Gastroesophageal sphincter (tissue), 4 donors: ENCODE data around the gene GADD45A. TPM values are rescaled to one million over a fixed set of nuclear protein-coding genes. Genes with fewer than 3 reads are reported as not detected.

Source experiments
- ATAC-seq: fragments of 150-250 bp; one replicate; pipeline ENCODE4 v1.9.1; 2016; ENCODE audit warnings: mild to moderate bottlenecking, moderate library complexity
- H3K27ac ChIP-seq, 4 donors: fragments of 200-600 bp; sonication (generic) in 3 of 4; 1 replicate in 3 of 4; 2 replicates in 1 of 4; pipeline ENCODE4 v1.5.1; 2016 to 2019
- H3K27me3 ChIP-seq: fragments of 200-600 bp; sonication (generic); one replicate; pipeline ENCODE4 v1.5.1; 2019
- H3K36me3 ChIP-seq, 2 donors: fragments of 200-600 bp; sonication (generic); one replicate each; pipeline ENCODE4 v1.5.1; 2019; ENCODE audit warnings: control low read depth in 1 of 2
- H3K4me1 ChIP-seq, 3 donors: fragments of 200-600 bp; sonication (generic); 1 replicate in 2 of 3; 2 replicates in 1 of 3; pipeline ENCODE4 v1.5.1; 2016 to 2019; ENCODE audit warnings: control low read depth in 2 of 3
- H3K4me3 ChIP-seq, 2 donors: fragments of 200-600 bp; sonication (generic); one replicate each; pipeline ENCODE4 v1.5.1; 2019; ENCODE audit warnings: mild to moderate bottlenecking in 1 of 2, moderate library complexity in 1 of 2
- H3K9me3 ChIP-seq, 3 donors: fragments of 200-600 bp; sonication (generic); one replicate each; pipeline ENCODE4 v1.5.1; 2017 to 2019; ENCODE audit warnings: control low read depth in 2 of 3
- EP300 ChIP-seq: sonication (generic); formaldehyde crosslinking; IDR thresholded peaks from one replicate; pipeline ENCODE4 v1.6.1; 2017; ENCODE audit warnings: antibody characterized with exemption, mild to moderate bottlenecking
- POLR2A ChIP-seq, 2 donors: fragments of 450-650 bp; IDR thresholded peaks; one replicate each; pipeline ENCODE4 v1.6.1; 2017; ENCODE audit warnings: antibody characterized with exemption in 2 of 2, mild to moderate bottlenecking in 2 of 2, moderate library complexity in 1 of 2
- POLR2AphosphoS5 ChIP-seq: sonication (generic); formaldehyde crosslinking; IDR thresholded peaks from one replicate; pipeline ENCODE4 v1.6.1; 2017; ENCODE audit warnings: antibody characterized with exemption
- WGBS, 2 donors: methylation state at CpG; one replicate each; pipeline ENCODE4 v1.1.5; 2018; ENCODE audit warnings: low coverage in 1 of 2; 5-methylcytosine and 5-hydroxymethylcytosine counted together
- small RNA-seq, 4 donors: library from RNA; depleted of rRNA; stranded (forward); fragments of <200 nt; gene quantifications; one replicate each; pipeline ENCODE3, GENCODE V24; 2016
- total RNA-seq, 4 donors: library from RNA; depleted of rRNA; stranded (reverse); fragments of >200 nt; gene quantifications; one replicate each; pipeline ENCODE4 v1.1.0, GENCODE V29; 2016
- TF ChIP-seq, protein P1 (sequence below), 4 experiments: fragments of 200-600 bp in 2 of 4; fragments of 450-650 bp in 2 of 4; sonication (generic) in 1 of 4; IDR thresholded peaks; one replicate each; pipeline ENCODE4 v1.5.1; 2017 to 2019; ENCODE audit warnings: antibody characterized with exemption in 4 of 4, mild to moderate bottlenecking in 2 of 4, moderate library complexity in 2 of 4

The GADD45A gene
- total RNA-seq, 4 donors from 2014 or later, result 58.7 to 69.9 (median 65.6) TPM

DNA sequence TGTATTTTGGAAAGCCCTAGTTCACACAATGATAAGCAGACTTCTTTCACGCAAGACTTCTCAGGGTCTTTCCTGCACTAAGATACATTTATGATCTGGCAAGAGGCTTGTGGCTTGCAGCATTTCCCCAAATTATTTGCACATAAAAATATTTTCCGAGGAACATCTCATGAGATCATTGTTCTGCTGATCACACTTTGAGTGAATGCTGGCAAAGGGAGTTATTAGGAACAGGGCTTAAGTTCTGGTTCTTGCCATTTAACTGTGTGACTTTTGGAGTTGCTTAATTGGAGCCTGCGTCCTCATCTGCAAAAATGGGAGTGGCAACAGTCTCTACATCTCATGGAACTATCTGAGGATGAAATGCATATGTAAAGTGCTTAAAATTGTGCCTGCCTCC, 50.2 kb downstream of the GADD45A start:
- peaks cover 11 to 57% (median 14%) of the 10 kb centered on the region in 3 donors for H3K4me1 ChIP-seq
- H3K4me3 ChIP-seq, result no peak overlapping the region
- 49 to 67% methylated on average over 2 to 3 of the region's 3 CpGs for WGBS, 2 donors
- H3K36me3 ChIP-seq, result no peaks in the 10 kb centered on the region
- H3K27ac ChIP-seq, result peak overlapping the region in 2 of 4 donors; percentile 64 to 66
- H3K27me3 ChIP-seq, result no peaks in the 10 kb centered on the region
- TF ChIP-seq POLR2AphosphoS5, result peak; percentile 29
- TF ChIP-seq POLR2A (IDR thresholded peaks at IDR 0.05), result no peak
- no peaks in the 10 kb centered on the region for H3K9me3 ChIP-seq
- peak; percentile 25 for ATAC-seq

DNA sequence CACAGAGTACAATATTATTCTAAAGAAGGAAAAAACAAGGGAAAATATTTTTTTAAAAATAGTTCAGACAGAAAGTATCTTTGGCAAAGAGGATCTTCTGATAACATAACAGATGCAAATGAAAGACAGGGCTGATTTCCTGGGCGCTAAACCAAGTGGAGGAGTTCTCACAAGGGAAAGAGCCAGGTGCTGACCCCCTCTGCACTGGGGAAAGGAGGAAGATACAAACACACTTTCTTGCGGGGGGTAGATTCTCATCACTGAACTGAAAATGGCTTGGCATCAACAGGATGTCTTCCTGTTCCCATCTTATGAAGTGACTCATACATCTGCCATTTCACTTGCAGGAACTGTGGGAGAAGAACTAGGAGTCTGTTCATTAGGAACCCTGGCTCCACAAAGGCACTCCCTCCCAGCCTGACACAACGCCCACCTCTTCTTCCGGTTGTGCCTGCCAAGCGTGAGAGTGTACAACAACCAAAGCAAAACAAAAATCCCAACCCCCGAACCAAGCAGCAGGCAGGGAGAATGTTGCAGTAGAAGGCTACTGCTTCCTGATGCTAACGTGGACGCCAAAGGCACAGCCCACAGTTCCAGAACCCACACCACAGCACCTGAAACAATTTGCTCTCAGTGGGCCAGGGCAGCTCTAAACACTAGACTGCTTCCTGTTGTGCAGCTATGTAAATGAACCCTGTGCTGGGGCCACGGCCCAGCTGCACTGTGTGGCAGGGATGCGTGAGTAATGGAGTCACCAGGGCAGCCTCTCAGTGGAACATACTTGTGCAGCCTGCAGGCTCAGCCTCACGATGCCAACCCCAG, 51.0 kb downstream of the GADD45A start:
- H3K27ac ChIP-seq, result peak overlapping the region in 3 of 4 donors; percentile 64 to 75 (median 66)
- peaks cover 11 to 65% (median 14%) of the 10 kb centered on the region in 3 donors for H3K4me1 ChIP-seq
- H3K9me3 ChIP-seq, result no peaks in the 10 kb centered on the region
- H3K4me3 ChIP-seq, result no peak overlapping the region
- no peaks in the 10 kb centered on the region for H3K27me3 ChIP-seq
- WGBS, 2 donors, result 18 to 33% methylated on average over 2 to 5 of the region's 11 CpGs
- TF ChIP-seq EP300 (no peak), POLR2A (IDR thresholded peaks at IDR 0.05) (no peak), POLR2AphosphoS5 (peak; percentile 85)
- TF ChIP-seq, protein P1, sequence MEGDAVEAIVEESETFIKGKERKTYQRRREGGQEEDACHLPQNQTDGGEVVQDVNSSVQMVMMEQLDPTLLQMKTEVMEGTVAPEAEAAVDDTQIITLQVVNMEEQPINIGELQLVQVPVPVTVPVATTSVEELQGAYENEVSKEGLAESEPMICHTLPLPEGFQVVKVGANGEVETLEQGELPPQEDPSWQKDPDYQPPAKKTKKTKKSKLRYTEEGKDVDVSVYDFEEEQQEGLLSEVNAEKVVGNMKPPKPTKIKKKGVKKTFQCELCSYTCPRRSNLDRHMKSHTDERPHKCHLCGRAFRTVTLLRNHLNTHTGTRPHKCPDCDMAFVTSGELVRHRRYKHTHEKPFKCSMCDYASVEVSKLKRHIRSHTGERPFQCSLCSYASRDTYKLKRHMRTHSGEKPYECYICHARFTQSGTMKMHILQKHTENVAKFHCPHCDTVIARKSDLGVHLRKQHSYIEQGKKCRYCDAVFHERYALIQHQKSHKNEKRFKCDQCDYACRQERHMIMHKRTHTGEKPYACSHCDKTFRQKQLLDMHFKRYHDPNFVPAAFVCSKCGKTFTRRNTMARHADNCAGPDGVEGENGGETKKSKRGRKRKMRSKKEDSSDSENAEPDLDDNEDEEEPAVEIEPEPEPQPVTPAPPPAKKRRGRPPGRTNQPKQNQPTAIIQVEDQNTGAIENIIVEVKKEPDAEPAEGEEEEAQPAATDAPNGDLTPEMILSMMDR (IDR thresholded peaks at IDR 0.05), result no peak
- ATAC-seq, result peak; percentile 86
- H3K36me3 ChIP-seq, result no peaks in the 10 kb centered on the region

DNA sequence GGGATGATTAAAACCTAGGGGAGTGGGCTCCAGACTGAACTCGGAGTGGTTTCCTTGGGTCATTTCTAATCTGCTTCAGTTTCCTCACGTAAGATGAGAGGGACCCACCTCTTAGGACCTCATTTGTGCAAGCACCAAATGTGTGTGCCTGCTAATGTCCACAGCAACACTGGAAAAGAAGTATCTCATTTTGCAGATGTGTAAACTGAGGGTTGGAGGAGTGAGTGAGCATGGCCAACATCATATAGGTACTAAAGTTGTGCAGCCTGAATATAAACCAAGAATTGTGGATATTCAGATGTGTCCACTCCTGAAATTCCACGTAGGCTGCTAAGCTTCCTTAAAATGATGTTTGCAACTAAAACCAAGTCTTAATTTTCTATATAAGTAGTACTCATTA, 51.7 kb downstream of the GADD45A start:
- H3K4me3 ChIP-seq, result no peak overlapping the region
- TF ChIP-seq POLR2A (IDR thresholded peaks at IDR 0.05), result no peak
- TF ChIP-seq EP300, result no peak
- no peak for TF ChIP-seq POLR2AphosphoS5
- TF ChIP-seq, protein P1 (IDR thresholded peaks at IDR 0.05), result no peak
- H3K9me3 ChIP-seq, result no peaks in the 10 kb centered on the region
- peaks cover 11 to 72% (median 14%) of the 10 kb centered on the region in 3 donors for H3K4me1 ChIP-seq
- no peak for ATAC-seq
- H3K27ac ChIP-seq, result peak overlapping the region in 3 of 4 donors; percentile 64 to 75 (median 66)
- H3K36me3 ChIP-seq, result no peaks in the 10 kb centered on the region
- WGBS, 2 donors, result 92 to 95% methylated on average over 2 to 3 of the region's 3 CpGs
- H3K27me3 ChIP-seq, result no peaks in the 10 kb centered on the region

DNA sequence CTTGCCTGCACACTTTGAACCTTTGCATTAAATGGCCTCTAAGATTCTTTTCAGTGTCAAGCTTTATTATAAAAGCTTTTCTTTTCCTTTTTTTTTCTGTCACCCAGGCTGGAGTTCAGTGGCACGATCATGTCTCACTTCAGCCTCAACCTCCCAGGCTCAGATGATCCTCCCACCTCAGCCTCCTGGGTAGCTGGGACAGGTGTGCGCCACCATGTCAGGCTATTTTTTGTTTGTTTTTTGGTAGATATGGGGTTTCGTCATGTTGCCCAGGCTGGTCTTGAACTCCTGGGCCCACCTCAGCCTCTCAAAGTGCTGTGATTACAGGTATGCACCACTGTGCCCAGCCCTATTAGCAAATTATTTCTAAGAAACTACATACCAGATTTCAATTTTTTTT, 52.9 kb downstream of the GADD45A start:
- ATAC-seq, result no peak
- WGBS, 2 donors, result 91 to 100% methylated on average over 2 to 3 of the region's 3 CpGs
- no peak overlapping the region for H3K27ac ChIP-seq
- no peaks in the 10 kb centered on the region for H3K9me3 ChIP-seq
- no peak overlapping the region for H3K4me3 ChIP-seq
- peaks cover 11 to 70% (median 14%) of the 10 kb centered on the region in 3 donors for H3K4me1 ChIP-seq
- no peaks in the 10 kb centered on the region for H3K27me3 ChIP-seq
- no peaks in the 10 kb centered on the region for H3K36me3 ChIP-seq
- TF ChIP-seq, protein P1 (IDR thresholded peaks at IDR 0.05), result no peak
- TF ChIP-seq POLR2AphosphoS5 (no peak), EP300 (no peak), POLR2A (IDR thresholded peaks at IDR 0.05) (no peak)

Small RNAs within 50 kb of the gene (small RNA-seq; reads per million reads assigned to genes)
- gene RN7SL392P, result 0 reads per million in 4 donors

Other genes with a start within 250 kb of the GADD45A start
- gene GNG12, start 148.3 kb downstream of the GADD45A start, total RNA-seq, result 100 to 1,000 TPM; 135 to 175 (median 149) TPM